Right lobe of liver (tissue), 6 donors: Measurements from ENCODE around the gene PLCL1. TPM values are rescaled to one million over a fixed set of nuclear protein-coding genes. Genes with fewer than 3 reads are reported as not detected.

ENCODE experiments used
- ATAC-seq, 4 donors: fragments of 200-7000 bp; cut with Tn5 transposase; one replicate each; pipeline ENCODE4 v1.9.1; 2020; ENCODE audit warnings: mild to moderate bottlenecking in 4 of 4, moderate library complexity in 4 of 4
- DNase-seq, 3 donors: peaks; one replicate each; pipeline ENCODE4 v3.0.0-alpha.2; 2020
- H3K27ac ChIP-seq, 3 donors: fragments of 200-600 bp; one replicate each; pipeline ENCODE4 v1.8.0; 2022
- H3K27me3 ChIP-seq, 2 donors: fragments of 200-600 bp; one replicate each; pipeline ENCODE4 v1.8.0; 2022
- H3K36me3 ChIP-seq, 4 donors: fragments of 200-600 bp; sonication (generic) in 1 of 4; one replicate each; pipeline versions ENCODE4 v1.5.1 to v1.8.0; 2017 to 2022; ENCODE audit warnings: control low read depth in 1 of 4
- H3K4me1 ChIP-seq, 4 donors: fragments of 200-600 bp; sonication (generic) in 1 of 4; one replicate each; pipeline versions ENCODE4 v1.5.1 to v1.8.0; 2017 to 2022; ENCODE audit warnings: control low read depth in 1 of 4
- H3K4me3 ChIP-seq, 3 donors: fragments of 200-600 bp; one replicate each; pipeline ENCODE4 v1.8.0; 2022
- H3K9me3 ChIP-seq, 4 donors: fragments of 200-600 bp; sonication (generic) in 1 of 4; one replicate each; pipeline versions ENCODE4 v1.5.1 to v1.8.0; 2017 to 2022; ENCODE audit warnings: control low read depth in 1 of 4
- CTCF ChIP-seq, 4 donors: fragments of 200-600 bp in 3 of 4; fragments of 450-650 bp in 1 of 4; IDR thresholded peaks; one replicate each; pipeline versions ENCODE4 v1.5.1 to v1.8.0; 2016 to 2022; ENCODE audit warnings: antibody characterized with exemption in 4 of 4, mild to moderate bottlenecking in 2 of 4
- POLR2A ChIP-seq: fragments of 450-650 bp; IDR thresholded peaks from one replicate; pipeline ENCODE4 v1.6.1; 2017; ENCODE audit warnings: antibody characterized with exemption, mild to moderate bottlenecking
- WGBS: methylation state at CpG from one replicate; pipeline ENCODE4 v1.1.6; 2018; ENCODE audit warnings: low coverage, low lambda C conversion rate; ENCODE audit not compliant: insufficient coverage; ENCODE audit errors: missing lambda C conversion rate; 5-methylcytosine and 5-hydroxymethylcytosine counted together
- intact Hi-C, 2 donors: fragments of 100-400 bp; cut with DNase I; formaldehyde crosslinking; loops; one replicate each; pipeline versions ENCODE4 v1.11.2 to v1.14.1; 2022
- total RNA-seq, 6 experiments: library from RNA; depleted of rRNA in 2 of 6; stranded (reverse); fragments of >200 nt in 2 of 6; fragmentation: NEBNext Ultra II Directional in 3 of 6; extraction: Animal tissue kit (Norgen Biotek cat#: 25700) in 3 of 6; gene quantifications; one replicate each; pipeline versions ENCODE4 v1.1.0 to v1.2.4, GENCODE V29; 2016 to 2023
- donor health status: DM: no; HTN: yes; CAD: no.
- donor health status: DM: no; HTN: no; CAD: no.
- donor health status: DM: no; HTN: no; CAD: no.
- donor health status: DM: no; HTN: yes; CAD: no.
- donor health status: DM: no; HTN: yes; CAD: no.

The PLCL1 gene
- total RNA-seq, 6 experiments from 2014 or later, result 0.12 to 0.37 (median 0.24) TPM

GRCh38 chr2:197914778-197915177, 110.4 kb downstream of the PLCL1 start:
- no peaks in the 10 kb centered on the region for H3K4me1 ChIP-seq
- no peak for TF ChIP-seq POLR2A
- TF ChIP-seq CTCF (IDR thresholded peaks at IDR 0.05), result no peak
- intact Hi-C loops, result no loop called here
- H3K27me3 ChIP-seq, result no peaks in the 10 kb centered on the region
- no peaks in the 10 kb centered on the region for H3K9me3 ChIP-seq
- H3K27ac ChIP-seq, result no peak overlapping the region
- ATAC-seq (no peak), DNase-seq (no peak)
- H3K36me3 ChIP-seq, result no peaks in the 10 kb centered on the region
- 51% methylated on average over 2 of the region's 2 CpGs for WGBS
- H3K4me3 ChIP-seq, result no peak overlapping the region

- H3K9me3 ChIP-seq, result no peaks in the 10 kb centered on the region
- H3K27ac ChIP-seq, result no peak overlapping the region
- WGBS, result 29% methylated on average over 3 of the region's 3 CpGs
- DNase-seq (no peak), ATAC-seq (no peak)
- no peaks in the 10 kb centered on the region for H3K36me3 ChIP-seq
- no peaks in the 10 kb centered on the region for H3K27me3 ChIP-seq
- H3K4me1 ChIP-seq, result no peaks in the 10 kb centered on the region
- H3K4me3 ChIP-seq, result no peak overlapping the region
- TF ChIP-seq CTCF (IDR thresholded peaks at IDR 0.05) (no peak), POLR2A (no peak)
- intact Hi-C loops, result no loop called here
Measured at GRCh38 chr2:197915548-197916265, 111.3 kb downstream of the PLCL1 start.

GRCh38 chr2:197919487-197919886, 115.1 kb downstream of the PLCL1 start:
- Histone ChIP-seq H3K4me1 (no peaks in the 10 kb centered on the region), H3K4me3 (no peak overlapping the region), H3K36me3 (no peaks in the 10 kb centered on the region), H3K27ac (no peak overlapping the region), H3K9me3 (no peaks in the 10 kb centered on the region), H3K27me3 (no peaks in the 10 kb centered on the region)
- TF ChIP-seq CTCF (IDR thresholded peaks at IDR 0.05), result no peak
- TF ChIP-seq POLR2A, result no peak
- intact Hi-C loops, result no loop called here
- no peak for ATAC-seq
- no peak for DNase-seq

GRCh38 chr2:197920088-197920487, 115.7 kb downstream of the PLCL1 start:
- Histone ChIP-seq H3K9me3 (no peaks in the 10 kb centered on the region), H3K4me3 (no peak overlapping the region), H3K27me3 (no peaks in the 10 kb centered on the region), H3K36me3 (no peaks in the 10 kb centered on the region), H3K4me1 (no peaks in the 10 kb centered on the region), H3K27ac (no peak overlapping the region)
- DNase-seq, result no peak
- ATAC-seq, result no peak
- intact Hi-C loops, result no loop called here
- no peak for TF ChIP-seq CTCF (IDR thresholded peaks at IDR 0.05)
- TF ChIP-seq POLR2A, result no peak
- 56% methylated on average over 1 of the region's 1 CpG for WGBS
